Fibroblast of mammary gland (primary cell): Measurements from ENCODE around the gene USP17L19.
"Not testable (repeated sequence)": the region's sequence is repeated elsewhere in the genome, so short reads cannot be mapped to it uniquely, and the experiment has no call there.

Experiments used
- DNase-seq: peaks from one replicate; pipeline ENCODE4 v3.0.0-alpha.2; 2010; ENCODE audit warnings: low read depth
- H3K4me3 ChIP-seq: 2 replicates; pipeline ENCODE4 v1.5.1; 2011; ENCODE audit warnings: low read depth, mild to moderate bottlenecking, low read length, moderate library complexity; ENCODE audit not compliant: control insufficient read depth

Gene USP17L19

GRCh38 chr4:9253078-9253477 is at the start of gene USP17L19:
Gene USP17L19 (plus strand): TSS chr4:9253378. CDS start chr4:9253378, 0 bp downstream.
- not testable (repeated sequence) for H3K4me3 ChIP-seq, DNase-seq

- not testable (repeated sequence) for DNase-seq, H3K4me3 ChIP-seq
These were observed 42.8 kb upstream of the USP17L19 start, which contains the start of gene USP17L10 for GRCh38 chr4:9210357-9210756. Gene USP17L10 (plus strand): TSS chr4:9210657. CDS start chr4:9210657, 0 bp downstream.

- not testable (repeated sequence) for DNase-seq, H3K4me3 ChIP-seq
These were observed 38.5 kb upstream of the USP17L19 start for GRCh38 chr4:9214701-9215100.

GRCh38 chr4:9215105-9215504 is 38.1 kb upstream of the USP17L19 start, which contains the start of gene USP17L11:
Gene USP17L11 (plus strand): TSS chr4:9215405. CDS start chr4:9215405, 0 bp downstream.
- not testable (repeated sequence) for H3K4me3 ChIP-seq, DNase-seq

- DNase-seq, H3K4me3 ChIP-seq: not testable (repeated sequence)
These were observed 33.3 kb upstream of the USP17L19 start, which contains the start of gene USP17L12 for GRCh38 chr4:9219852-9220251. Gene USP17L12 (plus strand): TSS chr4:9220152. CDS start chr4:9220152, 0 bp downstream.

GRCh38 chr4:9224596-9224995 is 28.6 kb upstream of the USP17L19 start, which contains the start of gene USP17L13:
Gene USP17L13 (plus strand): TSS chr4:9224896. CDS start chr4:9224896, 0 bp downstream.
- not testable (repeated sequence) for DNase-seq, H3K4me3 ChIP-seq

- DNase-seq, H3K4me3 ChIP-seq: not testable (repeated sequence)
These were observed 22.9 kb upstream of the USP17L19 start for GRCh38 chr4:9230249-9230648.

- not testable (repeated sequence) for H3K4me3 ChIP-seq, DNase-seq
These were observed 19.1 kb upstream of the USP17L19 start, which contains the start of gene USP17L15 for GRCh38 chr4:9234085-9234484. Gene USP17L15 (plus strand): TSS chr4:9234385. CDS start chr4:9234385, 0 bp downstream.

- DNase-seq, H3K4me3 ChIP-seq: not testable (repeated sequence)
These were observed 14.7 kb upstream of the USP17L19 start for GRCh38 chr4:9238461-9238860.

GRCh38 chr4:9243579-9243978 is 9.6 kb upstream of the USP17L19 start, which contains the start of gene USP17L17:
Gene USP17L17 (plus strand): TSS chr4:9243879. CDS start chr4:9243879, 0 bp downstream.
- not testable (repeated sequence) for H3K4me3 ChIP-seq, DNase-seq

GRCh38 chr4:9247953-9248680 is 5.1 kb upstream of the USP17L19 start, which contains the start of gene USP17L18:
Gene USP17L18 (plus strand): TSS chr4:9248630. CDS start chr4:9248630, 0 bp downstream.
- not testable (repeated sequence) for H3K4me3 ChIP-seq, DNase-seq

GRCh38 chr4:9257824-9258223 is 4.6 kb downstream of the USP17L19 start, which contains the start of gene USP17L20:
Gene USP17L20 (plus strand): TSS chr4:9258124. CDS start chr4:9258124, 0 bp downstream.
- not testable (repeated sequence) for DNase-seq

GRCh38 chr4:9262572-9262971 is 9.4 kb downstream of the USP17L19 start, which contains the start of gene USP17L21:
Gene USP17L21 (plus strand): TSS chr4:9262872. CDS start chr4:9262872, 0 bp downstream.
- not testable (repeated sequence) for H3K4me3 ChIP-seq, DNase-seq

More at GRCh38 chr4:9257824-9258223, 4.6 kb downstream of the USP17L19 start, which contains the start of gene USP17L20:
- not testable (repeated sequence) for H3K4me3 ChIP-seq

- not testable (repeated sequence) for DNase-seq, H3K4me3 ChIP-seq
These were observed 14.1 kb downstream of the USP17L19 start, which contains the start of gene USP17L22 for GRCh38 chr4:9267319-9267718. Gene USP17L22 (plus strand): TSS chr4:9267619. CDS start chr4:9267619, 0 bp downstream.

- H3K4me3 ChIP-seq, DNase-seq: not testable (repeated sequence)
These were observed 18.5 kb downstream of the USP17L19 start for GRCh38 chr4:9271719-9272118.
